GM12892 (cell line): ENCODE data around the gene C1GALT1.
A peak's percentile ranks its signal among the peaks of the same experiment; 100 is the strongest.

ENCODE experiments used
- DNase-seq: peaks from one replicate; pipeline ENCODE4 v3.0.0; 2011; ENCODE audit not compliant: insufficient read length
- FAIRE-seq: peaks from 2 replicates; lab custom pipeline; 2011; peaks lifted over from hg19 to GRCh38; lab: Jason Lieb, UNC
- POLR2A ChIP-seq: IDR thresholded peaks from 2 replicates; pipeline ENCODE4 v1.6.1; 2011; ENCODE audit warnings: low read depth, low read length, control low read depth
- POLR2AphosphoS5 ChIP-seq: IDR thresholded peaks from 2 replicates; pipeline ENCODE4 v1.6.1; 2011; ENCODE audit warnings: low read depth, low read length, control low read depth
- TAF1 ChIP-seq: IDR thresholded peaks from 2 replicates; pipeline ENCODE4 v1.6.1; 2011; ENCODE audit warnings: low read depth, mild to moderate bottlenecking, control low read depth, low read length, borderline replicate concordance

Gene C1GALT1

DNA sequence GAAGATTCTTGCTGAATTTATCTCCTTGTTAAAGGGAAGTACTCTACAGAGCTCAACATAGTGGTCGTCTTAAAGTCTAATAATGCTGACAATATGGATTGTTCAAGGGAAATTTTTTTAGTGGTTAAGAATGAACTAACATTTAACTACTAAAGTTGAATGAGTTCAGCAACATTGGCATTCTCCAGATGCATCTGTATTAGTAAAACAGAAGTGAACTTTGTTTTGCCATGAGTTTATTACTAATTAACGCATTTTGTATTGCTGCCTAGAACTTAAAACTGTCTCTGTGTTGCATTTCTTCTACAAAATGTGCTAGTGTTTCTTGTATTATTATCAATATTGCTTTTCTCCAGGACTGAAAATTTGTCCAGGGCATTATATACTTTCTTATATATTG lies 67.5 kb downstream of the C1GALT1 start:
- DNase-seq: no peak
- TF ChIP-seq POLR2AphosphoS5 (no peak), POLR2A (no peak), TAF1 (no peak)
- no peak for FAIRE-seq

GRCh38 chr7:7251742-7252141 lies 69.4 kb downstream of the C1GALT1 start:
- DNase-seq (no peak), FAIRE-seq (peak; percentile 70)
- TF ChIP-seq POLR2A (no peak), POLR2AphosphoS5 (no peak), TAF1 (no peak)

- TF ChIP-seq POLR2A (no peak), POLR2AphosphoS5 (no peak), TAF1 (no peak)
- no peak for FAIRE-seq
- DNase-seq: no peak
Observed at GRCh38 chr7:7254319-7254718, 72.0 kb downstream of the C1GALT1 start.

DNA sequence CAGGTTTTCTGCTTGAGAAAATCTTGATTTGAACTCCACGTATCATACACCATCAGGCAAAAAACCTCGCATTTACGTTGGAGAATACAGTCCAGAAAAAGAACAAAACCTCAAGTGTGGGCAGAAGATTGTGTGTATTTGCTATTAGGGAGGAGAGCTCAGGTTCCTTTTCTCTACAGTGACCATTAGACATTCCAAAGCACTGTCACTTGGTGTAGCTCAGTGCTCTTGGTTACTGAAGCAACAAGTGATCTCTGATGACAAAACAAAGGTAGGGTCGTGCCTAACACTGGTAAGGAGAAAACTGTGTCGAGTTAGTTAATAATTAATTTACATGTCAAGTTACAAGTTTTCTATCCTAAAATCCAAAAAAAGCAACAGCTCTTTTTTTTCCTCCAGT lies 72.6 kb downstream of the C1GALT1 start:
- no peak for DNase-seq
- no peak for TF ChIP-seq POLR2A
- TF ChIP-seq TAF1: no peak
- FAIRE-seq: no peak

- FAIRE-seq: no peak
- TF ChIP-seq POLR2A (no peak), POLR2AphosphoS5 (no peak), TAF1 (no peak)
- DNase-seq: no peak
Observed at GRCh38 chr7:7256731-7257274, 74.5 kb downstream of the C1GALT1 start.

DNA sequence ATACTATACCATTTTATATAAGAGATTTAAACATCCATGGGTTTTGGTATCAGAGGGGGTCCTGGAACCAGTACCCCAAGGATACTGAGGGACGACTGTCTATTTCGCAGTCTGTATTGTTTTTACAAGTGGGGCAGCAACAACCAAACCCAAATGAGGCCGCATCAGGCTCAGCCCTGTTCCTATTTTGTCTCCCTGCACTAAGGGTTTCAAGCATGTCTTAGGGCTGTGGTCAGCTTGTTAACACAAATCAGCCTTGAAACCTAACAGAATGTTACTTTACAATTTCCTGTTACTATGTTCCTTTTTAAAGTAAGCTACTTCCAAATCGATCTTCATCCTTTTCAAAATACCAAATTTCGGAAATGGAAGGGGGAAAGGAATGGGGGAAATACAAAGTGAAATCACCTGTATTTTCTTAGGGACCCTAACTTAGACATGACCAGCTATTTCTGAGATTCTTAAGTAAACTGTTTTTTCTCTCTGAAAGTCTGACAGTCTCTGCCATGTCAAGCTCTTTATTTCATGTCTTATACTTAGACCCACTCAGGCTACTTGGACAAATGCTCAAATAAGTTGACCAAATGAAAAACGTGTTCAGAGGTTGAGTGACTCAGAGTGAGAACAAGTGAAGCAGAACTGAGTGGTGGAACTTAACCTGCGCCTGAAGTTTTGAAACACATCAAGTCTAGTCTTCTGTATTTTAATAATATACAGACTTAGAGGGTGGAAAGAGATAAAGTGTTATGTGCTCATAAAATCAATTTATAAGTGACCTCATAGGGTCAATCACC lies 75.8 kb downstream of the C1GALT1 start:
- TF ChIP-seq POLR2A (no peak), TAF1 (no peak), POLR2AphosphoS5 (no peak)
- FAIRE-seq (peak; percentile 83), DNase-seq (peak; percentile 25)

- TF ChIP-seq POLR2AphosphoS5: no peak
- no peak for TF ChIP-seq TAF1
- no peak for TF ChIP-seq POLR2A
- DNase-seq: no peak
- no peak for FAIRE-seq
Observed at GRCh38 chr7:7261863-7262262, 79.5 kb downstream of the C1GALT1 start.

GRCh38 chr7:7263297-7264230 lies 81.2 kb downstream of the C1GALT1 start:
- FAIRE-seq (no peak), DNase-seq (no peak)
- TF ChIP-seq POLR2A: no peak
- no peak for TF ChIP-seq TAF1
- no peak for TF ChIP-seq POLR2AphosphoS5

DNA sequence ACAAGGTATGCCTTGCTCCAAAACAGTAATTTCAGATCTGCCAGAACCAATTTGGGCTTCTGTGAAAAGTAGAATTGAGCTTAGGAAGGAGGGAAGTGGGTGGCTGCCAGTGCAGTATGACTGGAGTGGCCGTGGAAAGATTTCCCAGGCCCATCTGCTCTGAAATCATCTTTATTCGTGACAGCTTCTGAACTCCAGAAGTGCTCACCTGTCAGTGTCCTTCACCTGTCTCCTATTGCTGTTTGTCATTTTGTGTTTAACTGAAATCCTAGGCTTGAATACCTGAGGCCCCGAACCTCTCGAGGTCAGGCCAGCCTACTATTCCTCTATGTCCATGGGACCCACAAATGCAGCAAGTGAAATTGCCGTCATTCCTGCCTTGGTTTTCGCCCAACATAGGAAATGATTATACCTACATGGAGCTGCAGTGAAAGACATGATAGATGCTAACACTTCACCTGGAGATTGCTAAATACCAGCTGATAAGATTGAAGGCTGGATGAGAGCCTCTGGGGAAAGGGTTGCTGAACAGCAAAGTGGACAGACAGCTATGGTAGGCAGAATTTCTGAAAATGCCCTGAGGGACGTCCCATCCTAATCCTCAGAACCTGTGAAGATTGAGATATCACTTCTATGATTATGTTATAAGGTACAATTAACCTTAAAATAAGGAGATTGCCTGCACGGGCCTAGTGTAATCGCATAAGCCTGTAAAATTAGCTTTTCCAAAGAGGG lies 82.1 kb downstream of the C1GALT1 start:
- no peak for DNase-seq
- FAIRE-seq: no peak
- TF ChIP-seq POLR2AphosphoS5 (no peak), POLR2A (no peak), TAF1 (no peak)

- TF ChIP-seq POLR2AphosphoS5 (no peak), POLR2A (no peak)
- FAIRE-seq (no peak), DNase-seq (no peak)
Observed at GRCh38 chr7:7265081-7266075, 83.0 kb downstream of the C1GALT1 start.
